Ascending aorta (tissue), 2 donors: ENCODE measurements around the gene TRABD2B. TPM values are rescaled to one million over a fixed set of nuclear protein-coding genes. Genes with fewer than 3 reads are reported as not detected.

Source experiments
- DNase-seq, 2 donors: peaks; one replicate each; pipeline ENCODE4 v3.0.0-alpha.2; 2019; ENCODE audit warnings: low spot score in 2 of 2
- H3K27ac ChIP-seq, 2 donors: fragments of 200-600 bp; sonication (generic); one replicate each; pipeline ENCODE4 v1.5.1; 2016 to 2017; ENCODE audit warnings: mild to moderate bottlenecking in 1 of 2
- H3K27me3 ChIP-seq: fragments of 200-600 bp; sonication (generic); one replicate; pipeline ENCODE4 v1.5.1; 2017
- H3K36me3 ChIP-seq, 2 donors: fragments of 200-600 bp; sonication (generic); one replicate each; pipeline ENCODE4 v1.5.1; 2016
- H3K4me1 ChIP-seq, 2 donors: fragments of 200-600 bp; sonication (generic); one replicate each; pipeline ENCODE4 v1.5.1; 2016 to 2017; ENCODE audit warnings: mild to moderate bottlenecking in 1 of 2
- H3K4me3 ChIP-seq, 2 donors: fragments of 200-600 bp; sonication (generic); one replicate each; pipeline ENCODE4 v1.5.1; 2016 to 2017; ENCODE audit warnings: mild to moderate bottlenecking in 1 of 2
- H3K9me3 ChIP-seq, 2 donors: fragments of 200-600 bp; sonication (generic); one replicate each; pipeline ENCODE4 v1.5.1; 2016
- CTCF ChIP-seq, 3 experiments: fragments of 200-600 bp in 2 of 3; fragments of 450-650 bp in 1 of 3; sonication (generic) in 2 of 3; IDR thresholded peaks; one replicate each; pipeline ENCODE4 v1.5.1; 2016 to 2019; ENCODE audit warnings: antibody characterized with exemption in 3 of 3, mild to moderate bottlenecking in 1 of 3, moderate library complexity in 1 of 3
- intact Hi-C: fragments of 100-400 bp; cut with DNase I; formaldehyde crosslinking; loops from one replicate; pipeline ENCODE4 v1.15.1; 2023
- total RNA-seq: library from RNA; depleted of rRNA; stranded (reverse); fragments of >200 nt; gene quantifications from one replicate; pipeline ENCODE4 v1.1.0, GENCODE V29; 2016

TRABD2B gene
- total RNA-seq, 1 donor from 2014 or later: 7.9 TPM

- Histone ChIP-seq H3K4me1 (peaks cover 0 to 9% of the 10 kb centered on the region in 2 donors), H3K36me3 (no peaks in the 10 kb centered on the region), H3K9me3 (no peaks in the 10 kb centered on the region), H3K27me3 (no peaks in the 10 kb centered on the region), H3K27ac (no peak overlapping the region), H3K4me3 (no peak overlapping the region)
- intact Hi-C loops: no loop called here
- TF ChIP-seq CTCF (IDR thresholded peaks at IDR 0.05): no peak
- no peak for DNase-seq
Measured at GRCh38 chr1:47810964-47811682, 186.1 kb downstream of the TRABD2B start.

GRCh38 chr1:47809301-47810084 lies 187.7 kb downstream of the TRABD2B start:
- no peaks in the 10 kb centered on the region for H3K36me3 ChIP-seq
- H3K27ac ChIP-seq: peak overlapping the region; percentile 39 to 52
- TF ChIP-seq CTCF (IDR thresholded peaks at IDR 0.05): no peak
- no peak for DNase-seq
- H3K4me1 ChIP-seq: peaks cover 4 to 13% of the 10 kb centered on the region in 2 donors
- no peak overlapping the region for H3K4me3 ChIP-seq
- no peaks in the 10 kb centered on the region for H3K27me3 ChIP-seq
- no peaks in the 10 kb centered on the region for H3K9me3 ChIP-seq
- intact Hi-C loops: no loop called here

GRCh38 chr1:47808612-47809011 lies 188.6 kb downstream of the TRABD2B start:
- no peak for TF ChIP-seq CTCF (IDR thresholded peaks at IDR 0.05)
- Histone ChIP-seq H3K4me3 (no peak overlapping the region), H3K9me3 (no peaks in the 10 kb centered on the region), H3K27ac (peak overlapping the region in 1 of 2 donors; percentile 52), H3K4me1 (peaks cover 4 to 18% of the 10 kb centered on the region in 2 donors), H3K27me3 (no peaks in the 10 kb centered on the region), H3K36me3 (no peaks in the 10 kb centered on the region)
- intact Hi-C loops: no loop called here
- no peak for DNase-seq

- intact Hi-C loops: no loop called here
Measured at GRCh38 chr1:47805921-47806361, 191.2 kb downstream of the TRABD2B start.

GRCh38 chr1:47805018-47805417 lies 192.2 kb downstream of the TRABD2B start:
- Histone ChIP-seq H3K4me1 (peaks cover 4 to 21% of the 10 kb centered on the region in 2 donors), H3K27ac (peak overlapping the region; percentile 46 to 60), H3K36me3 (peaks cover 0 to 2% of the 10 kb centered on the region in 2 donors), H3K9me3 (no peaks in the 10 kb centered on the region), H3K4me3 (no peak overlapping the region), H3K27me3 (no peaks in the 10 kb centered on the region)
- DNase-seq: no peak
- intact Hi-C loops: no loop called here
- TF ChIP-seq CTCF (IDR thresholded peaks at IDR 0.05): no peak

More at GRCh38 chr1:47805921-47806361, 191.2 kb downstream of the TRABD2B start:
- Histone ChIP-seq H3K4me1 (peaks cover 4 to 21% of the 10 kb centered on the region in 2 donors), H3K27me3 (no peaks in the 10 kb centered on the region), H3K4me3 (no peak overlapping the region), H3K36me3 (no peaks in the 10 kb centered on the region), H3K27ac (peak overlapping the region in 1 of 2 donors; percentile 46), H3K9me3 (no peaks in the 10 kb centered on the region)
- no peak for DNase-seq
- no peak for TF ChIP-seq CTCF (IDR thresholded peaks at IDR 0.05)
